MM.1S (cell line): Measurements from ENCODE around the gene PATL2.

Source experiments
- EZH2 ChIP-seq: fragments of 300-600 bp; sonication (generic); optimal IDR thresholded peaks from 2 replicates; pipeline ENCODE3; 2017; ENCODE audit warnings: low read depth, mild to moderate bottlenecking, antibody characterized with exemption, low read length, mixed read lengths
- EZH2phosphoT487 ChIP-seq: fragments of 300-600 bp; sonication (generic); IDR thresholded peaks from 2 replicates; pipeline ENCODE4 v1.6.1; 2018; ENCODE audit warnings: antibody characterized with exemption, low read length
- TF ChIP-seq, protein P1 (sequence below): fragments of 300-600 bp; sonication (generic); IDR thresholded peaks from 2 replicates; pipeline ENCODE4 v1.5.1; 2016; ENCODE audit warnings: antibody characterized with exemption, low read length, mixed read lengths

DNA sequence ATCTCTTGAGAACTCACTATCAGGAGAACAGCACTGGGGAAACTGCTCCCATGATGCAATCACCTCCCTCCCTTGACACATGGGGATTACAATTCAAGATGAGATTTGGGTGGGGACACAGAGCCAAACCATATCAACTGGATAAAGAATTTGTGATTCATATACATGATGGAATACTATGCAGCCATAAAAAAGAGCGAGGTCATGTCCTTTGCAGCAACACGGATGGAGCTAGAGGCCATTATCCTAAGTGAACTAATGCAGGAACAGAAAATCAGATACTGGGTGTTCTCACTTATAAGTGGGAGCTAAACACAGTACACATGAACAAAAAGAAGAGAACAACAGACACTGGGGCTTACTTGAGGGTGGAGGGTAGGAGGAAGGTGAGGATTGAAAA, 64.7 kb downstream of the PATL2 start:
- TF ChIP-seq, protein P1, sequence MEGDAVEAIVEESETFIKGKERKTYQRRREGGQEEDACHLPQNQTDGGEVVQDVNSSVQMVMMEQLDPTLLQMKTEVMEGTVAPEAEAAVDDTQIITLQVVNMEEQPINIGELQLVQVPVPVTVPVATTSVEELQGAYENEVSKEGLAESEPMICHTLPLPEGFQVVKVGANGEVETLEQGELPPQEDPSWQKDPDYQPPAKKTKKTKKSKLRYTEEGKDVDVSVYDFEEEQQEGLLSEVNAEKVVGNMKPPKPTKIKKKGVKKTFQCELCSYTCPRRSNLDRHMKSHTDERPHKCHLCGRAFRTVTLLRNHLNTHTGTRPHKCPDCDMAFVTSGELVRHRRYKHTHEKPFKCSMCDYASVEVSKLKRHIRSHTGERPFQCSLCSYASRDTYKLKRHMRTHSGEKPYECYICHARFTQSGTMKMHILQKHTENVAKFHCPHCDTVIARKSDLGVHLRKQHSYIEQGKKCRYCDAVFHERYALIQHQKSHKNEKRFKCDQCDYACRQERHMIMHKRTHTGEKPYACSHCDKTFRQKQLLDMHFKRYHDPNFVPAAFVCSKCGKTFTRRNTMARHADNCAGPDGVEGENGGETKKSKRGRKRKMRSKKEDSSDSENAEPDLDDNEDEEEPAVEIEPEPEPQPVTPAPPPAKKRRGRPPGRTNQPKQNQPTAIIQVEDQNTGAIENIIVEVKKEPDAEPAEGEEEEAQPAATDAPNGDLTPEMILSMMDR = no peak
- TF ChIP-seq EZH2 = no peak
- TF ChIP-seq EZH2phosphoT487 = no peak
